OCI-LY7 (cell line): Measurements from ENCODE around the gene F2. TPM values are rescaled to one million over a fixed set of nuclear protein-coding genes. Genes with fewer than 3 reads are reported as not detected.

Source experiments
- BruUV-seq: library from RNA; stranded (reverse); fragments of 400-500 nt; replicated peaks from 2 replicates; lab custom pipeline; 2021; lab: Mats Ljungman, UMichigan
- CTCF ChIA-PET: fragments of 300-600 bp; sonication (Branson Sonifier 250); formaldehyde crosslinking; loops from one replicate; lab custom pipeline; 2022; ENCODE audit warnings: antibody characterized with exemption; ENCODE audit not compliant: unreplicated experiment; lab: Charles Lee
- POLR2A ChIA-PET: fragments of 300-600 bp; sonication (Branson Sonifier 250); formaldehyde crosslinking; loops from one replicate; lab custom pipeline; 2022; ENCODE audit warnings: antibody characterized with exemption; lab: Charles Lee
- DNase-seq: peaks from one replicate; pipeline ENCODE4 v3.0.0-alpha.2; 2015; ENCODE audit warnings: low spot score
- H2AFZ ChIP-seq: fragments of 200-600 bp; sonication (generic), shearing (Covaris generic); 2 replicates; pipeline ENCODE4 v1.6.1; 2014; ENCODE audit warnings: mild to moderate bottlenecking, antibody characterized with exemption, low read length, moderate library complexity
- H3K27ac ChIP-seq: fragments of 200-600 bp; sonication (generic); 2 replicates; pipeline ENCODE4 v1.5.1; 2014; ENCODE audit warnings: mixed run types, low read depth, mild to moderate bottlenecking, moderate library complexity, low read length, inconsistent platforms; ENCODE audit not compliant: poor library complexity, severe bottlenecking
- H3K36me3 ChIP-seq: fragments of 200-600 bp; sonication (generic); 2 replicates; pipeline ENCODE4 v1.6.1; 2014; ENCODE audit warnings: mild to moderate bottlenecking, antibody characterized with exemption, low read length, moderate library complexity, mixed read lengths; ENCODE audit not compliant: insufficient read depth
- H3K4me1 ChIP-seq: fragments of 200-600 bp; sonication (generic); 2 replicates; pipeline ENCODE4 v1.5.1; 2014; ENCODE audit warnings: mild to moderate bottlenecking, low read length; ENCODE audit not compliant: insufficient read depth, poor library complexity, severe bottlenecking
- H3K4me2 ChIP-seq: fragments of 200-600 bp; sonication (generic); 2 replicates; pipeline ENCODE4 v1.6.1; 2014; ENCODE audit warnings: mild to moderate bottlenecking, low read length
- H3K4me3 ChIP-seq: fragments of 200-600 bp; sonication (generic); 2 replicates; pipeline ENCODE4 v1.5.1; 2014; ENCODE audit warnings: mild to moderate bottlenecking, low read depth, low read length; ENCODE audit not compliant: poor library complexity, severe bottlenecking
- H3K79me2 ChIP-seq: fragments of 200-600 bp; sonication (generic); 2 replicates; pipeline ENCODE4 v1.6.1; 2016; ENCODE audit warnings: low read depth, mild to moderate bottlenecking, low read length, moderate library complexity, mixed read lengths; ENCODE audit not compliant: insufficient read depth
- H3K9me2 ChIP-seq: fragments of 200-600 bp; sonication (generic); 2 replicates; pipeline ENCODE4 v1.6.1; 2016; ENCODE audit warnings: mild to moderate bottlenecking, low read length, mixed read lengths; ENCODE audit not compliant: insufficient read depth
- H3K9me3 ChIP-seq: fragments of 200-600 bp; sonication (generic); 2 replicates; pipeline ENCODE4 v1.6.1; 2014; ENCODE audit warnings: mild to moderate bottlenecking, mixed run types, low read length, mixed read lengths
- H4K20me1 ChIP-seq: fragments of 200-600 bp; sonication (generic); 2 replicates; pipeline ENCODE4 v1.6.1; 2014; ENCODE audit warnings: mild to moderate bottlenecking, antibody characterized with exemption, low read length, moderate library complexity, mixed read lengths; ENCODE audit not compliant: insufficient read depth
- EZH2phosphoT487 ChIP-seq: fragments of 200-600 bp; sonication (generic); IDR thresholded peaks from 2 replicates; pipeline ENCODE4 v1.6.1; 2018; ENCODE audit warnings: low read depth, borderline replicate concordance, mild to moderate bottlenecking, mixed run types, antibody characterized with exemption, low read length, moderate library complexity, mixed read lengths
- intact Hi-C: fragments of 100-400 bp; cut with micrococcal nuclease; formaldehyde crosslinking; loops from one replicate; pipeline ENCODE4 v1.10.0; 2022; ENCODE audit not compliant: unreplicated experiment
- total RNA-seq, 2 experiments: library from RNA; depleted of rRNA in 1 of 2; stranded (reverse); fragments of >200 nt in 1 of 2; shearing (Covaris generic) in 1 of 2; gene quantifications; 2 replicates each; pipeline ENCODE4 v1.2.3, GENCODE V29; 2014 to 2022
- TF ChIP-seq, protein P1 (sequence below): fragments of 200-600 bp; sonication (generic); conservative IDR thresholded peaks from 2 replicates; pipeline ENCODE4 v1.5.1; 2014; ENCODE audit warnings: mild to moderate bottlenecking, antibody characterized with exemption, low read length, moderate library complexity, mixed read lengths

The F2 gene
- total RNA-seq, 2 experiments from 2014 or later: 0.48 TPM; not detected in 1

DNA sequence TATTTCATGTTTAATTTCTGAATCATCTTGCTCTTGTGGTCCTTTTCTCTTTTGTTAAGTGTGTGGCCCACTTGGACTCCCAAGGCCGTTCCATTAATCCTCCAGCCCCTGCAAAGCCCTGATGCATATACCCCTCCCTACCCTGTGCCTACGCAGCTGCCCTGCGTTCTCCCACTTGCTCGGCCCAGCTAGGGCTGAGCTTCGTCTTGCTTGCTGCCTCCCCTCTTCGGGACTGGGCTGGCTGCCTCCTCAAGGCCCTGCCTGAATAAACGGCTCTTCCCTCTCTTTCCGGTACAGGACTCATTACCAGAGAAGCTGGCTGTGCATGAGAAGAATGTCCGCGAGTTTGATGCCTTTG lies 47.1 kb upstream of the F2 start:
- H2AFZ ChIP-seq: no peak overlapping the region
- TF ChIP-seq, protein P1, sequence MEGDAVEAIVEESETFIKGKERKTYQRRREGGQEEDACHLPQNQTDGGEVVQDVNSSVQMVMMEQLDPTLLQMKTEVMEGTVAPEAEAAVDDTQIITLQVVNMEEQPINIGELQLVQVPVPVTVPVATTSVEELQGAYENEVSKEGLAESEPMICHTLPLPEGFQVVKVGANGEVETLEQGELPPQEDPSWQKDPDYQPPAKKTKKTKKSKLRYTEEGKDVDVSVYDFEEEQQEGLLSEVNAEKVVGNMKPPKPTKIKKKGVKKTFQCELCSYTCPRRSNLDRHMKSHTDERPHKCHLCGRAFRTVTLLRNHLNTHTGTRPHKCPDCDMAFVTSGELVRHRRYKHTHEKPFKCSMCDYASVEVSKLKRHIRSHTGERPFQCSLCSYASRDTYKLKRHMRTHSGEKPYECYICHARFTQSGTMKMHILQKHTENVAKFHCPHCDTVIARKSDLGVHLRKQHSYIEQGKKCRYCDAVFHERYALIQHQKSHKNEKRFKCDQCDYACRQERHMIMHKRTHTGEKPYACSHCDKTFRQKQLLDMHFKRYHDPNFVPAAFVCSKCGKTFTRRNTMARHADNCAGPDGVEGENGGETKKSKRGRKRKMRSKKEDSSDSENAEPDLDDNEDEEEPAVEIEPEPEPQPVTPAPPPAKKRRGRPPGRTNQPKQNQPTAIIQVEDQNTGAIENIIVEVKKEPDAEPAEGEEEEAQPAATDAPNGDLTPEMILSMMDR: no peak
- no peak for TF ChIP-seq EZH2phosphoT487
- H3K36me3 ChIP-seq: peaks cover 62% of the 10 kb centered on the region
- ChIA-PET CTCF (no interaction called here), POLR2A (no interaction called here)
- no peak overlapping the region for H3K27ac ChIP-seq
- H4K20me1 ChIP-seq: no peaks in the 10 kb centered on the region
- no peaks in the 10 kb centered on the region for H3K79me2 ChIP-seq
- H3K4me2 ChIP-seq: no peak overlapping the region
- H3K9me2 ChIP-seq: no peaks in the 10 kb centered on the region
- intact Hi-C loops: no loop called here
- DNase-seq: no peak
- H3K4me1 ChIP-seq: peaks cover 14% of the 10 kb centered on the region
- no peak overlapping the region for H3K4me3 ChIP-seq
- no peaks in the 10 kb centered on the region for H3K9me3 ChIP-seq
- no TSS peak for BruUV-seq

DNA sequence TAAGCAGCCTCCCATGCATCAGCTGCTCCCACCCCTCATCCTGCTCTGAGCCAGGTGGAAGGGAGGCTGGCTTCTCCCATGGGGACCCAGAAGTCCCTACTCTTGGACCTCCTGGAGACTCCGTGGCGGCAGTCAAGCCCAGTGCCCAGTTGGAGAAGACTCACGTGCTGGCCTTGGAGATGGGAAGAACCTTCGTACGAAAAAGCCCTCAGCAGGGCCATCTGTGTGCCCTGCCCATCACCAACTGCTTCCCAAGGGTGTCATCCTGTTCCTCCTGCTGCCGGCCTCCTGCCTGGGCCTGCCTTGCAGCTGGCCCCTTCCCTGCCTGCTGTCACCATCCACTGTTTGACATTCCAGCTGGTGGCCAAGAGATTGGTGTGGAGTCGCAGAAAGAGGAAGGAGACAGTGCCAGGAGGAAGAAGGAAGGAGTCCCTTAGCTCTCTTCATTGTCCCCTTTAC lies 46.6 kb upstream of the F2 start:
- H3K4me2 ChIP-seq: no peak overlapping the region
- no peak for DNase-seq
- H3K79me2 ChIP-seq: no peaks in the 10 kb centered on the region
- H3K4me1 ChIP-seq: peaks cover 16% of the 10 kb centered on the region
- TSS peak; percentile 34 for BruUV-seq
- no peak overlapping the region for H3K4me3 ChIP-seq
- no peaks in the 10 kb centered on the region for H3K9me3 ChIP-seq
- ChIA-PET CTCF (no interaction called here), POLR2A (no interaction called here)
- H3K9me2 ChIP-seq: no peaks in the 10 kb centered on the region
- H3K36me3 ChIP-seq: peaks cover 62% of the 10 kb centered on the region
- H3K27ac ChIP-seq: no peak overlapping the region
- H2AFZ ChIP-seq: no peak overlapping the region
- TF ChIP-seq, protein P1: no peak
- TF ChIP-seq EZH2phosphoT487: no peak
- no peaks in the 10 kb centered on the region for H4K20me1 ChIP-seq
- intact Hi-C loops: no loop called here

DNA sequence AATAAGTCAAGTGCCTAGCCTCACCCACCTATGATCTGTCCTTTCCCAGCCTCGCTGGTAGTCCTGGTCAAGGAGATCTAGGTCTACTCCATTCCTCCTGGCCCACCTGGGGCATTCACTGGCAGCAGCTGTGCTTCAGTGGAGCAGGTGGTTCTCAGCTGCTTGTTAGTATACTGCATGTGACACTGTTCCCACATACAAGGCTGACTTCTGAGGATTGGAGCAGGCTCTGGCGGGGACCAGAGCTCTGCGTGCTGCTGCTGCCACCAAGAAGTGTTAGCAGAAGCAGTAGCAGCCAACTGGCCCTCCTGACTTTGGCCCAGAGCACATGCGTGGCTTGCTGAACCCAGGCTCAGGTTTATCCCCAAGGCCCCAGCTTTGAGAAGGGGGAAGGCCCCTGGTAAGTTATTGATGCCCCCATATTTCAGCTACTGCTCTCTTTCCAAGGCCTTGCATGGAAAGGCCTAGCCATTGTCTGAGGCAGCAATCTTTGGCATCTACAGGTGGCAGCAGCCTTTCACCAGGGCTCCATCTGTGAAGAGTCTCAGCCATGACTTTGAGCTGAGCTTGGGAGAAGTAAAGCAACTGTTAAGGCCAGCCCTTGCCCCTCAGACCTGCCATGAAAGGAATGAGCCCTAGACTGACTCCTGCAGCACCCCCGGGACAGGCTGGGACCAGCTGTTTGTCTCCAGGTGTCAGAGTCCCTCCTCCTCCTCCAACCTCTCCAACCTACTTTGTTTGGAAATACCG lies 45.1 kb upstream of the F2 start:
- Histone ChIP-seq H3K9me2 (no peaks in the 10 kb centered on the region), H3K36me3 (peaks cover 57% of the 10 kb centered on the region), H3K9me3 (no peaks in the 10 kb centered on the region), H4K20me1 (no peaks in the 10 kb centered on the region), H3K4me1 (peaks cover 16% of the 10 kb centered on the region), H3K4me2 (no peak overlapping the region), H3K4me3 (no peak overlapping the region), H3K27ac (no peak overlapping the region), H2AFZ (no peak overlapping the region), H3K79me2 (no peaks in the 10 kb centered on the region)
- POLR2A ChIA-PET: interaction anchor here (1.0 to 1.1 kb wide), 2 partner anchors 21 to 32 kb away, joined by 3 read pairs; no protein-coding TSS in a partner anchor
- CTCF ChIA-PET: no interaction called here
- intact Hi-C loops: no loop called here
- BruUV-seq: no TSS peak
- DNase-seq: no peak
- TF ChIP-seq EZH2phosphoT487: no peak
- TF ChIP-seq, protein P1: no peak
